ENCODE results near the gene SLC35G6. TPM values are rescaled to one million over a fixed set of nuclear protein-coding genes. Genes with fewer than 3 reads are reported as not detected.

Gene SLC35G6
- total and polyA plus RNA-seq, 2 of the 13 experiments (the other 11 are each of a cell fraction or from before 2014, with no cell fraction given) = 0.07 TPM; not detected in 1

GRCh38 chr17:7475764-7476422 is 5.4 kb upstream of the SLC35G6 start (continued):
- TF ChIP-seq, protein P1, sequence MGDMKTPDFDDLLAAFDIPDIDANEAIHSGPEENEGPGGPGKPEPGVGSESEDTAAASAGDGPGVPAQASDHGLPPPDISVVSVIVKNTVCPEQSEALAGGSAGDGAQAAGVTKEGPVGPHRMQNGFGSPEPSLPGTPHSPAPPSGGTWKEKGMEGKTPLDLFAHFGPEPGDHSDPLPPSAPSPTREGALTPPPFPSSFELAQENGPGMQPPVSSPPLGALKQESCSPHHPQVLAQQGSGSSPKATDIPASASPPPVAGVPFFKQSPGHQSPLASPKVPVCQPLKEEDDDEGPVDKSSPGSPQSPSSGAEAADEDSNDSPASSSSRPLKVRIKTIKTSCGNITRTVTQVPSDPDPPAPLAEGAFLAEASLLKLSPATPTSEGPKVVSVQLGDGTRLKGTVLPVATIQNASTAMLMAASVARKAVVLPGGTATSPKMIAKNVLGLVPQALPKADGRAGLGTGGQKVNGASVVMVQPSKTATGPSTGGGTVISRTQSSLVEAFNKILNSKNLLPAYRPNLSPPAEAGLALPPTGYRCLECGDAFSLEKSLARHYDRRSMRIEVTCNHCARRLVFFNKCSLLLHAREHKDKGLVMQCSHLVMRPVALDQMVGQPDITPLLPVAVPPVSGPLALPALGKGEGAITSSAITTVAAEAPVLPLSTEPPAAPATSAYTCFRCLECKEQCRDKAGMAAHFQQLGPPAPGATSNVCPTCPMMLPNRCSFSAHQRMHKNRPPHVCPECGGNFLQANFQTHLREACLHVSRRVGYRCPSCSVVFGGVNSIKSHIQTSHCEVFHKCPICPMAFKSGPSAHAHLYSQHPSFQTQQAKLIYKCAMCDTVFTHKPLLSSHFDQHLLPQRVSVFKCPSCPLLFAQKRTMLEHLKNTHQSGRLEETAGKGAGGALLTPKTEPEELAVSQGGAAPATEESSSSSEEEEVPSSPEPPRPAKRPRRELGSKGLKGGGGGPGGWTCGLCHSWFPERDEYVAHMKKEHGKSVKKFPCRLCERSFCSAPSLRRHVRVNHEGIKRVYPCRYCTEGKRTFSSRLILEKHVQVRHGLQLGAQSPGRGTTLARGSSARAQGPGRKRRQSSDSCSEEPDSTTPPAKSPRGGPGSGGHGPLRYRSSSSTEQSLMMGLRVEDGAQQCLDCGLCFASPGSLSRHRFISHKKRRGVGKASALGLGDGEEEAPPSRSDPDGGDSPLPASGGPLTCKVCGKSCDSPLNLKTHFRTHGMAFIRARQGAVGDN (CRISPR knock-in tag; IDR thresholded peaks at IDR 0.05) = peak; percentile 64
- TF ChIP-seq BHLHE40 (IDR thresholded peaks at IDR 0.05; ENCODE audit: low read length) (peak; percentile 87), ZNF768 (CRISPR knock-in tag; IDR thresholded peaks at IDR 0.05) (peak; percentile 88), ZNF782 (CRISPR knock-in tag; IDR thresholded peaks at IDR 0.05; ENCODE audit: borderline replicate concordance) (no peak), ZMYM3 (CRISPR knock-in tag; IDR thresholded peaks at IDR 0.05) (peak; percentile 66)
- TF ChIP-seq, protein P2, sequence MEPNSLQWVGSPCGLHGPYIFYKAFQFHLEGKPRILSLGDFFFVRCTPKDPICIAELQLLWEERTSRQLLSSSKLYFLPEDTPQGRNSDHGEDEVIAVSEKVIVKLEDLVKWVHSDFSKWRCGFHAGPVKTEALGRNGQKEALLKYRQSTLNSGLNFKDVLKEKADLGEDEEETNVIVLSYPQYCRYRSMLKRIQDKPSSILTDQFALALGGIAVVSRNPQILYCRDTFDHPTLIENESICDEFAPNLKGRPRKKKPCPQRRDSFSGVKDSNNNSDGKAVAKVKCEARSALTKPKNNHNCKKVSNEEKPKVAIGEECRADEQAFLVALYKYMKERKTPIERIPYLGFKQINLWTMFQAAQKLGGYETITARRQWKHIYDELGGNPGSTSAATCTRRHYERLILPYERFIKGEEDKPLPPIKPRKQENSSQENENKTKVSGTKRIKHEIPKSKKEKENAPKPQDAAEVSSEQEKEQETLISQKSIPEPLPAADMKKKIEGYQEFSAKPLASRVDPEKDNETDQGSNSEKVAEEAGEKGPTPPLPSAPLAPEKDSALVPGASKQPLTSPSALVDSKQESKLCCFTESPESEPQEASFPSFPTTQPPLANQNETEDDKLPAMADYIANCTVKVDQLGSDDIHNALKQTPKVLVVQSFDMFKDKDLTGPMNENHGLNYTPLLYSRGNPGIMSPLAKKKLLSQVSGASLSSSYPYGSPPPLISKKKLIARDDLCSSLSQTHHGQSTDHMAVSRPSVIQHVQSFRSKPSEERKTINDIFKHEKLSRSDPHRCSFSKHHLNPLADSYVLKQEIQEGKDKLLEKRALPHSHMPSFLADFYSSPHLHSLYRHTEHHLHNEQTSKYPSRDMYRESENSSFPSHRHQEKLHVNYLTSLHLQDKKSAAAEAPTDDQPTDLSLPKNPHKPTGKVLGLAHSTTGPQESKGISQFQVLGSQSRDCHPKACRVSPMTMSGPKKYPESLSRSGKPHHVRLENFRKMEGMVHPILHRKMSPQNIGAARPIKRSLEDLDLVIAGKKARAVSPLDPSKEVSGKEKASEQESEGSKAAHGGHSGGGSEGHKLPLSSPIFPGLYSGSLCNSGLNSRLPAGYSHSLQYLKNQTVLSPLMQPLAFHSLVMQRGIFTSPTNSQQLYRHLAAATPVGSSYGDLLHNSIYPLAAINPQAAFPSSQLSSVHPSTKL (CRISPR knock-in tag; IDR thresholded peaks at IDR 0.05) = peak; percentile 21; the same call in 1 of the 2 replicates
- TF ChIP-seq, protein P3, sequence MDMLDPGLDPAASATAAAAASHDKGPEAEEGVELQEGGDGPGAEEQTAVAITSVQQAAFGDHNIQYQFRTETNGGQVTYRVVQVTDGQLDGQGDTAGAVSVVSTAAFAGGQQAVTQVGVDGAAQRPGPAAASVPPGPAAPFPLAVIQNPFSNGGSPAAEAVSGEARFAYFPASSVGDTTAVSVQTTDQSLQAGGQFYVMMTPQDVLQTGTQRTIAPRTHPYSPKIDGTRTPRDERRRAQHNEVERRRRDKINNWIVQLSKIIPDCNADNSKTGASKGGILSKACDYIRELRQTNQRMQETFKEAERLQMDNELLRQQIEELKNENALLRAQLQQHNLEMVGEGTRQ (IDR thresholded peaks at IDR 0.05; ENCODE audit: low read depth, low read length) = no peak
- TF ChIP-seq, protein P3 (CRISPR knock-in tag; IDR thresholded peaks at IDR 0.05; ENCODE audit: borderline replicate concordance) = peak; percentile 20; the same call in 1 of the 2 replicates
- TF ChIP-seq, protein P4, sequence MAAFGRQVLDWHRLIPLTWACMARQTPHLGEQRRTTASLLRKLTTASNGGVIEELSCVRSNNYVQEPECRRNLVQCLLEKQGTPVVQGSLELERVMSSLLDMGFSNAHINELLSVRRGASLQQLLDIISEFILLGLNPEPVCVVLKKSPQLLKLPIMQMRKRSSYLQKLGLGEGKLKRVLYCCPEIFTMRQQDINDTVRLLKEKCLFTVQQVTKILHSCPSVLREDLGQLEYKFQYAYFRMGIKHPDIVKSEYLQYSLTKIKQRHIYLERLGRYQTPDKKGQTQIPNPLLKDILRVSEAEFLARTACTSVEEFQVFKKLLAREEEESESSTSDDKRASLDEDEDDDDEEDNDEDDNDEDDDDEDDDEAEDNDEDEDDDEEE (CRISPR knock-in tag; IDR thresholded peaks at IDR 0.05) = no peak

Data from HepG2 (cell line).